ENCODE data around the gene GAGE10.

DNA sequence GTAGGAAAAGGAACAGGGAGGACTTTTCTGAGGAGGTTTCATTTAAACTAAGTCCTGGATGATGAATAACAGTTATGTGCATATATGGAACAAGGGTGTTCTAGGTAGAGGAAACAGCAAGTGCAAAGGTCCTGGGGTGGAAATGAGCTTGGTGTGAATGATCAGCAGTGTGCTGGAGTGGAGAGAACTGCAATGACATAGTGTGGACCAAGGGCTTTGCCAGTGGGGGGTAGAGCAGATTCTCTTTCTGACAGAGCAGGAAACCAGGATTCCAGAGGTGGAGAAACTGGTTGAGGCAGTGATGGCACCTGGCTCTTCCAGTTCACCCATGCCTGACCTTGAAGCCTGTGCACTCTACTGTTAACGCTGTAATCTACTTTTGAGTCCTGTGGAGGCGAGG is 32.1 kb upstream of the GAGE10 start:
- TF ChIP-seq EGR1 (IDR thresholded peaks at IDR 0.05), result no peak
- TF ChIP-seq, protein P1, sequence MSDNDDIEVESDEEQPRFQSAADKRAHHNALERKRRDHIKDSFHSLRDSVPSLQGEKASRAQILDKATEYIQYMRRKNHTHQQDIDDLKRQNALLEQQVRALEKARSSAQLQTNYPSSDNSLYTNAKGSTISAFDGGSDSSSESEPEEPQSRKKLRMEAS (IDR thresholded peaks at IDR 0.05), result no peak
- TF ChIP-seq, protein P2, sequence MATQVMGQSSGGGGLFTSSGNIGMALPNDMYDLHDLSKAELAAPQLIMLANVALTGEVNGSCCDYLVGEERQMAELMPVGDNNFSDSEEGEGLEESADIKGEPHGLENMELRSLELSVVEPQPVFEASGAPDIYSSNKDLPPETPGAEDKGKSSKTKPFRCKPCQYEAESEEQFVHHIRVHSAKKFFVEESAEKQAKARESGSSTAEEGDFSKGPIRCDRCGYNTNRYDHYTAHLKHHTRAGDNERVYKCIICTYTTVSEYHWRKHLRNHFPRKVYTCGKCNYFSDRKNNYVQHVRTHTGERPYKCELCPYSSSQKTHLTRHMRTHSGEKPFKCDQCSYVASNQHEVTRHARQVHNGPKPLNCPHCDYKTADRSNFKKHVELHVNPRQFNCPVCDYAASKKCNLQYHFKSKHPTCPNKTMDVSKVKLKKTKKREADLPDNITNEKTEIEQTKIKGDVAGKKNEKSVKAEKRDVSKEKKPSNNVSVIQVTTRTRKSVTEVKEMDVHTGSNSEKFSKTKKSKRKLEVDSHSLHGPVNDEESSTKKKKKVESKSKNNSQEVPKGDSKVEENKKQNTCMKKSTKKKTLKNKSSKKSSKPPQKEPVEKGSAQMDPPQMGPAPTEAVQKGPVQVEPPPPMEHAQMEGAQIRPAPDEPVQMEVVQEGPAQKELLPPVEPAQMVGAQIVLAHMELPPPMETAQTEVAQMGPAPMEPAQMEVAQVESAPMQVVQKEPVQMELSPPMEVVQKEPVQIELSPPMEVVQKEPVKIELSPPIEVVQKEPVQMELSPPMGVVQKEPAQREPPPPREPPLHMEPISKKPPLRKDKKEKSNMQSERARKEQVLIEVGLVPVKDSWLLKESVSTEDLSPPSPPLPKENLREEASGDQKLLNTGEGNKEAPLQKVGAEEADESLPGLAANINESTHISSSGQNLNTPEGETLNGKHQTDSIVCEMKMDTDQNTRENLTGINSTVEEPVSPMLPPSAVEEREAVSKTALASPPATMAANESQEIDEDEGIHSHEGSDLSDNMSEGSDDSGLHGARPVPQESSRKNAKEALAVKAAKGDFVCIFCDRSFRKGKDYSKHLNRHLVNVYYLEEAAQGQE (IDR thresholded peaks at IDR 0.05; ENCODE audit: low read depth), result no peak
- TF ChIP-seq, protein P3, sequence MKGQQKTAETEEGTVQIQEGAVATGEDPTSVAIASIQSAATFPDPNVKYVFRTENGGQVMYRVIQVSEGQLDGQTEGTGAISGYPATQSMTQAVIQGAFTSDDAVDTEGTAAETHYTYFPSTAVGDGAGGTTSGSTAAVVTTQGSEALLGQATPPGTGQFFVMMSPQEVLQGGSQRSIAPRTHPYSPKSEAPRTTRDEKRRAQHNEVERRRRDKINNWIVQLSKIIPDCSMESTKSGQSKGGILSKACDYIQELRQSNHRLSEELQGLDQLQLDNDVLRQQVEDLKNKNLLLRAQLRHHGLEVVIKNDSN (IDR thresholded peaks at IDR 0.05), result no peak
- TF ChIP-seq ZBTB7A (IDR thresholded peaks at IDR 0.05; ENCODE audit: low read depth), result no peak
- TF ChIP-seq YY1 (IDR thresholded peaks at IDR 0.05; ENCODE audit: low read depth), result no peak
- TF ChIP-seq NFIC (IDR thresholded peaks at IDR 0.05), result no peak
- TF ChIP-seq FOXM1 (IDR thresholded peaks at IDR 0.05; ENCODE audit: borderline replicate concordance, low read depth), result no peak
- no peak for TF ChIP-seq TAF1 (IDR thresholded peaks at IDR 0.05; ENCODE audit: low read depth)
